ENCODE data around the gene PLAGL1.

PLAGL1 gene

GRCh38 chr6:144007478-144008119 lies 460 bp downstream of the PLAGL1 start:
- Histone ChIP-seq H3K4me3 (ENCODE audit: low read length) (peak overlapping the region; percentile 39), H3K4me1 (ENCODE audit: insufficient read depth, low read length) (no peaks in the 10 kb centered on the region), H3K9ac (ENCODE audit: low read depth, low read length) (no peak overlapping the region), H3K27me3 (ENCODE audit: insufficient read depth, low read length) (peaks cover 65% of the 10 kb centered on the region), H3K27ac (ENCODE audit: low read length) (no peak overlapping the region), H3K9me3 (ENCODE audit: insufficient read depth, low read depth, low read length) (peaks cover 5% of the 10 kb centered on the region; the same call in 1 of the 2 replicates), H3K36me3 (ENCODE audit: insufficient read depth, low read depth, low read length) (no peaks in the 10 kb centered on the region)

- Histone ChIP-seq H3K4me3 (ENCODE audit: low read length) (peak overlapping the region; percentile 39; the same call in 1 of the 2 replicates), H3K27ac (ENCODE audit: low read length) (no peak overlapping the region), H3K27me3 (ENCODE audit: insufficient read depth, low read length) (peaks cover 62% of the 10 kb centered on the region)
These were observed 1.2 kb downstream of the PLAGL1 start for GRCh38 chr6:144006736-144007477.

GRCh38 chr6:143999406-143999805 lies 8.7 kb downstream of the PLAGL1 start:
- no peak overlapping the region for H3K27ac ChIP-seq (ENCODE audit: low read length)
- H3K9me3 ChIP-seq (ENCODE audit: insufficient read depth, low read depth, low read length): peaks cover 17% of the 10 kb centered on the region; the same call in 1 of the 2 replicates
- H3K27me3 ChIP-seq (ENCODE audit: insufficient read depth, low read length): no peaks in the 10 kb centered on the region
- no peaks in the 10 kb centered on the region for H3K36me3 ChIP-seq (ENCODE audit: insufficient read depth, low read depth, low read length)
- H3K4me3 ChIP-seq (ENCODE audit: low read length): no peak overlapping the region
- H3K4me1 ChIP-seq (ENCODE audit: insufficient read depth, low read length): no peaks in the 10 kb centered on the region
- no peak overlapping the region for H3K9ac ChIP-seq (ENCODE audit: low read depth, low read length)

More at GRCh38 chr6:144006736-144007477, 1.2 kb downstream of the PLAGL1 start:
- Histone ChIP-seq H3K36me3 (ENCODE audit: insufficient read depth, low read depth, low read length) (no peaks in the 10 kb centered on the region), H3K9me3 (ENCODE audit: insufficient read depth, low read depth, low read length) (peaks cover 12% of the 10 kb centered on the region; the same call in 1 of the 2 replicates), H3K4me1 (ENCODE audit: insufficient read depth, low read length) (no peaks in the 10 kb centered on the region), H3K9ac (ENCODE audit: low read depth, low read length) (no peak overlapping the region)

- Histone ChIP-seq H3K9ac (ENCODE audit: low read depth, low read length) (no peak overlapping the region), H3K27me3 (ENCODE audit: insufficient read depth, low read length) (no peaks in the 10 kb centered on the region), H3K27ac (ENCODE audit: low read length) (no peak overlapping the region), H3K36me3 (ENCODE audit: insufficient read depth, low read depth, low read length) (no peaks in the 10 kb centered on the region), H3K9me3 (ENCODE audit: insufficient read depth, low read depth, low read length) (peaks cover 17% of the 10 kb centered on the region; the same call in 1 of the 2 replicates), H3K4me3 (ENCODE audit: low read length) (no peak overlapping the region), H3K4me1 (ENCODE audit: insufficient read depth, low read length) (no peaks in the 10 kb centered on the region)
These were observed 9.4 kb downstream of the PLAGL1 start for GRCh38 chr6:143998686-143999085.

GRCh38 chr6:143993965-143994646 lies 14.0 kb downstream of the PLAGL1 start:
- H3K9ac ChIP-seq (ENCODE audit: low read depth, low read length): no peak overlapping the region
- H3K36me3 ChIP-seq (ENCODE audit: insufficient read depth, low read depth, low read length): no peaks in the 10 kb centered on the region
- H3K4me1 ChIP-seq (ENCODE audit: insufficient read depth, low read length): no peaks in the 10 kb centered on the region
- H3K27ac ChIP-seq (ENCODE audit: low read length): no peak overlapping the region
- no peak overlapping the region for H3K4me3 ChIP-seq (ENCODE audit: low read length)
- H3K9me3 ChIP-seq (ENCODE audit: insufficient read depth, low read depth, low read length): no peaks in the 10 kb centered on the region
- peaks cover 7% of the 10 kb centered on the region for H3K27me3 ChIP-seq (ENCODE audit: insufficient read depth, low read length)

GRCh38 chr6:143992285-143992684 lies 15.8 kb downstream of the PLAGL1 start:
- Histone ChIP-seq H3K4me3 (ENCODE audit: low read length) (no peak overlapping the region), H3K4me1 (ENCODE audit: insufficient read depth, low read length) (no peaks in the 10 kb centered on the region), H3K9ac (ENCODE audit: low read depth, low read length) (no peak overlapping the region), H3K9me3 (ENCODE audit: insufficient read depth, low read depth, low read length) (no peaks in the 10 kb centered on the region), H3K27me3 (ENCODE audit: insufficient read depth, low read length) (peaks cover 25% of the 10 kb centered on the region), H3K36me3 (ENCODE audit: insufficient read depth, low read depth, low read length) (no peaks in the 10 kb centered on the region), H3K27ac (ENCODE audit: low read length) (no peak overlapping the region)

GRCh38 chr6:143986463-143987065 lies 21.5 kb downstream of the PLAGL1 start:
- H3K36me3 ChIP-seq (ENCODE audit: insufficient read depth, low read depth, low read length): no peaks in the 10 kb centered on the region
- peaks cover 66% of the 10 kb centered on the region for H3K27me3 ChIP-seq (ENCODE audit: insufficient read depth, low read length)
- H3K27ac ChIP-seq (ENCODE audit: low read length): no peak overlapping the region
- no peaks in the 10 kb centered on the region for H3K9me3 ChIP-seq (ENCODE audit: insufficient read depth, low read depth, low read length)
- no peak overlapping the region for H3K9ac ChIP-seq (ENCODE audit: low read depth, low read length)
- H3K4me3 ChIP-seq (ENCODE audit: low read length): no peak overlapping the region
- peaks cover 2% of the 10 kb centered on the region; the same call in 1 of the 2 replicates for H3K4me1 ChIP-seq (ENCODE audit: insufficient read depth, low read length)

GRCh38 chr6:143984666-143985065 lies 23.4 kb downstream of the PLAGL1 start:
- Histone ChIP-seq H3K4me1 (ENCODE audit: insufficient read depth, low read length) (peaks cover 2% of the 10 kb centered on the region; the same call in 1 of the 2 replicates), H3K36me3 (ENCODE audit: insufficient read depth, low read depth, low read length) (no peaks in the 10 kb centered on the region), H3K27me3 (ENCODE audit: insufficient read depth, low read length) (peaks cover 65% of the 10 kb centered on the region), H3K9ac (ENCODE audit: low read depth, low read length) (no peak overlapping the region), H3K9me3 (ENCODE audit: insufficient read depth, low read depth, low read length) (no peaks in the 10 kb centered on the region), H3K4me3 (ENCODE audit: low read length) (no peak overlapping the region), H3K27ac (ENCODE audit: low read length) (no peak overlapping the region)

GRCh38 chr6:143982968-143983367 lies 25.1 kb downstream of the PLAGL1 start:
- H3K4me1 ChIP-seq (ENCODE audit: insufficient read depth, low read length): peaks cover 2% of the 10 kb centered on the region; the same call in 1 of the 2 replicates
- peaks cover 55% of the 10 kb centered on the region for H3K27me3 ChIP-seq (ENCODE audit: insufficient read depth, low read length)
- no peak overlapping the region for H3K9ac ChIP-seq (ENCODE audit: low read depth, low read length)
- H3K36me3 ChIP-seq (ENCODE audit: insufficient read depth, low read depth, low read length): no peaks in the 10 kb centered on the region
- no peak overlapping the region for H3K4me3 ChIP-seq (ENCODE audit: low read length)
- no peaks in the 10 kb centered on the region for H3K9me3 ChIP-seq (ENCODE audit: insufficient read depth, low read depth, low read length)
- H3K27ac ChIP-seq (ENCODE audit: low read length): no peak overlapping the region

GRCh38 chr6:143980921-143981320 lies 27.1 kb downstream of the PLAGL1 start:
- H3K9ac ChIP-seq (ENCODE audit: low read depth, low read length): no peak overlapping the region
- peaks cover 48% of the 10 kb centered on the region for H3K27me3 ChIP-seq (ENCODE audit: insufficient read depth, low read length)
- H3K36me3 ChIP-seq (ENCODE audit: insufficient read depth, low read depth, low read length): no peaks in the 10 kb centered on the region
- H3K27ac ChIP-seq (ENCODE audit: low read length): no peak overlapping the region
- peaks cover 1% of the 10 kb centered on the region for H3K4me1 ChIP-seq (ENCODE audit: insufficient read depth, low read length)
- no peaks in the 10 kb centered on the region for H3K9me3 ChIP-seq (ENCODE audit: insufficient read depth, low read depth, low read length)
- no peak overlapping the region for H3K4me3 ChIP-seq (ENCODE audit: low read length)

GRCh38 chr6:143976806-143977349 lies 31.2 kb downstream of the PLAGL1 start:
- Histone ChIP-seq H3K27me3 (ENCODE audit: insufficient read depth, low read length) (peaks cover 57% of the 10 kb centered on the region), H3K36me3 (ENCODE audit: insufficient read depth, low read depth, low read length) (no peaks in the 10 kb centered on the region), H3K9me3 (ENCODE audit: insufficient read depth, low read depth, low read length) (no peaks in the 10 kb centered on the region), H3K4me1 (ENCODE audit: insufficient read depth, low read length) (peaks cover 35% of the 10 kb centered on the region), H3K9ac (ENCODE audit: low read depth, low read length) (no peak overlapping the region), H3K4me3 (ENCODE audit: low read length) (no peak overlapping the region), H3K27ac (ENCODE audit: low read length) (no peak overlapping the region)
